GM12878 (cell line): ENCODE results near the gene ZNF260. TPM values are rescaled to one million over a fixed set of nuclear protein-coding genes. Genes with fewer than 3 reads are reported as not detected.

ENCODE experiments used
- ATF7 ChIP-seq: fragments of 450-650 bp; IDR thresholded peaks from 2 replicates; pipeline ENCODE4 v1.6.1; 2016; ENCODE audit warnings: low read depth, mild to moderate bottlenecking
- BRCA1 ChIP-seq: IDR thresholded peaks from 2 replicates; pipeline ENCODE4 v1.6.1; 2011; ENCODE audit warnings: low read depth, low read length, improper control_type of control experiment
- CHD2 ChIP-seq: IDR thresholded peaks from 2 replicates; pipeline ENCODE4 v1.6.1; 2011; ENCODE audit warnings: low read depth, low read length, improper control_type of control experiment, borderline replicate concordance
- CTCF ChIP-seq, 3 experiments: IDR thresholded peaks in 2 of 3; conservative IDR thresholded peaks in 1 of 3; 2 replicates each; pipeline ENCODE4 v1.5.1; 2011; ENCODE audit warnings: low read depth in 3 of 3, low read length in 3 of 3, mild to moderate bottlenecking in 3 of 3, control low read depth in 2 of 3, moderate library complexity in 2 of 3, inconsistent platforms in 1 of 3, mixed read lengths in 1 of 3; ENCODE audit not compliant: control insufficient read depth in 2 of 3, insufficient read depth in 1 of 3; ENCODE audit errors: extremely low read depth in 1 of 3
- EP300 ChIP-seq, 2 experiments: fragments of 150-350 bp in 1 of 2; IDR thresholded peaks; 2 replicates each; pipeline ENCODE4 v1.6.1; 2011 to 2012; ENCODE audit warnings: low read depth in 2 of 2, low read length in 2 of 2, borderline replicate concordance in 1 of 2, improper control_type of control experiment in 1 of 2, inconsistent platforms in 1 of 2; ENCODE audit not compliant: control insufficient read depth in 1 of 2
- FOXM1 ChIP-seq: IDR thresholded peaks from 2 replicates; pipeline ENCODE4 v1.6.1; 2012; ENCODE audit warnings: low read depth, mild to moderate bottlenecking, inconsistent platforms, low read length, moderate library complexity
- IKZF2 ChIP-seq, 2 experiments: fragments of 450-650 bp; IDR thresholded peaks; 2 replicates each; pipeline ENCODE4 v1.6.1; 2017; ENCODE audit warnings: mild to moderate bottlenecking in 2 of 2, moderate library complexity in 2 of 2
- PKNOX1 ChIP-seq: fragments of 450-650 bp; IDR thresholded peaks from 2 replicates; pipeline ENCODE4 v1.6.1; 2016; ENCODE audit warnings: mild to moderate bottlenecking
- POLR2AphosphoS5 ChIP-seq: IDR thresholded peaks from 2 replicates; pipeline ENCODE4 v1.6.1; 2011; ENCODE audit warnings: mild to moderate bottlenecking, low read length, inconsistent platforms
- RUNX3 ChIP-seq: IDR thresholded peaks from 2 replicates; pipeline ENCODE4 v1.6.1; 2012; ENCODE audit warnings: low read length, inconsistent platforms
- SIN3A ChIP-seq: IDR thresholded peaks from 2 replicates; pipeline ENCODE4 v1.6.1; 2012; ENCODE audit warnings: low read depth, low read length, improper control_type of control experiment
- SREBF2 ChIP-seq: IDR thresholded peaks from 2 replicates; pipeline ENCODE4 v1.6.1; 2012; ENCODE audit warnings: mild to moderate bottlenecking, low read length
- STAT3 ChIP-seq: IDR thresholded peaks from 2 replicates; pipeline ENCODE4 v1.6.1; 2011; ENCODE audit warnings: low read depth, low read length, improper control_type of control experiment
- polyA plus RNA-seq, 11 experiments: library from polyadenylated mRNA; depleted of rRNA in 4 of 11; unstranded in 6 of 11; stranded (reverse) in 5 of 11; fragments of >200 nt; fragmentation: Nextera tagmentation in 4 of 11; fragmentation: Illumina TruSeq in 1 of 11; extraction: Ambion mirVana in 4 of 11; extraction: Trizol in 1 of 11; gene quantifications; 1 replicate in 1 of 11; 2 replicates in 10 of 11; pipeline versions ENCODE4 v1.2.1 to v1.2.3, GENCODE V29; 2011 to 2016; ENCODE audit warnings: inconsistent platforms in 2 of 11, missing spikeins in 2 of 11, low read depth in 1 of 11
- total RNA-seq, 4 experiments: library from RNA; depleted of rRNA in 3 of 4; stranded (reverse); fragments of >200 nt in 3 of 4; fragmentation: Illumina TruSeq in 1 of 4; extraction: Trizol in 1 of 4; gene quantifications; 2 replicates each; pipeline versions ENCODE4 v1.2.1 to v1.2.3, GENCODE V29; 2013 to 2021
- TF ChIP-seq, protein P1 (sequence below): fragments of 450-650 bp; IDR thresholded peaks from 2 replicates; pipeline ENCODE4 v1.6.1; 2017; ENCODE audit warnings: mild to moderate bottlenecking, moderate library complexity
- TF ChIP-seq, protein P2 (sequence below): fragments of 450-650 bp; IDR thresholded peaks from 2 replicates; pipeline ENCODE4 v1.6.1; 2018; ENCODE audit warnings: mild to moderate bottlenecking, low read depth, moderate library complexity; ENCODE audit not compliant: partially characterized antibody
- TF ChIP-seq, protein P3 (sequence below): fragments of 450-650 bp; IDR thresholded peaks from 2 replicates; pipeline ENCODE4 v1.6.1; 2017; ENCODE audit warnings: mild to moderate bottlenecking, low read depth, inconsistent platforms; ENCODE audit not compliant: poor library complexity, severe bottlenecking

The ZNF260 gene
- total and polyA plus RNA-seq, 10 of the 15 experiments (the other 5 are each of a cell fraction or from before 2014, with no cell fraction given) = 1.9 to 9.7 (median 7.1) TPM

DNA sequence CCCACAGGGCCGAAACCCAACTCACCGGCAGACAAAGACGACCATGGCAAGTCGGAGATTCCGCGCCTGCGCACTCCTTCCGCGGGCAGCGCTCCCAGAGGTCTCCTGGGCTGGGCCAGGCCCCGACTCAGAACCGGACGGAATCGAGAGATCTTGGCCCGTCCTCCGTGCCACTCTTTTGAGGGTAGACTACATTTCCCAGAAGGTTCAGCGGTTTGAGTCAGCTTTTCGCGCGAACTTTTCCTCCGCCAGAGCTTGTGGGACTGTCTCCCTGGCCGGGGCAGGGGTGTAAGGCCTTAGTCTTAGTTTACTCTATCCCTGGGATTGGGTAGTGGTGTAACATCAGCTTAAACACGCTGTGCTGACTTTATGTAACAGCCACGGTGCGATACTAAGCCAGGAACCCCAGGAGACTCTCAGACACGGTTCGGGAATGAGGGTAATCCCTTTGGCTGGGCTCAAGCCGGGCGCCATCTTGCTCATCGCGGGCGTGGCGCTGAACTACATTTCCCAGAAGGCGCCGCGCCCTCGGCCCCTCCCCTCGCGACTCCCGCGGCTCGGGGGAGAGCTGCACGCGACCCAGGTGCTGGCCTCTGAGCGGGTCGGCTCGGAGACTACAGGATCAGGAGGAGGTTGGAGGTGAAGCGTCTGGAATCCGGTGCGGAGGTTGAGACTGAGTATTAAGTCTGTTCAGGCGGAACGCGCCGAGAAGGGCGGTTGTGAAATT, at the start of gene ZNF260 (continued):
- TF ChIP-seq, protein P1, sequence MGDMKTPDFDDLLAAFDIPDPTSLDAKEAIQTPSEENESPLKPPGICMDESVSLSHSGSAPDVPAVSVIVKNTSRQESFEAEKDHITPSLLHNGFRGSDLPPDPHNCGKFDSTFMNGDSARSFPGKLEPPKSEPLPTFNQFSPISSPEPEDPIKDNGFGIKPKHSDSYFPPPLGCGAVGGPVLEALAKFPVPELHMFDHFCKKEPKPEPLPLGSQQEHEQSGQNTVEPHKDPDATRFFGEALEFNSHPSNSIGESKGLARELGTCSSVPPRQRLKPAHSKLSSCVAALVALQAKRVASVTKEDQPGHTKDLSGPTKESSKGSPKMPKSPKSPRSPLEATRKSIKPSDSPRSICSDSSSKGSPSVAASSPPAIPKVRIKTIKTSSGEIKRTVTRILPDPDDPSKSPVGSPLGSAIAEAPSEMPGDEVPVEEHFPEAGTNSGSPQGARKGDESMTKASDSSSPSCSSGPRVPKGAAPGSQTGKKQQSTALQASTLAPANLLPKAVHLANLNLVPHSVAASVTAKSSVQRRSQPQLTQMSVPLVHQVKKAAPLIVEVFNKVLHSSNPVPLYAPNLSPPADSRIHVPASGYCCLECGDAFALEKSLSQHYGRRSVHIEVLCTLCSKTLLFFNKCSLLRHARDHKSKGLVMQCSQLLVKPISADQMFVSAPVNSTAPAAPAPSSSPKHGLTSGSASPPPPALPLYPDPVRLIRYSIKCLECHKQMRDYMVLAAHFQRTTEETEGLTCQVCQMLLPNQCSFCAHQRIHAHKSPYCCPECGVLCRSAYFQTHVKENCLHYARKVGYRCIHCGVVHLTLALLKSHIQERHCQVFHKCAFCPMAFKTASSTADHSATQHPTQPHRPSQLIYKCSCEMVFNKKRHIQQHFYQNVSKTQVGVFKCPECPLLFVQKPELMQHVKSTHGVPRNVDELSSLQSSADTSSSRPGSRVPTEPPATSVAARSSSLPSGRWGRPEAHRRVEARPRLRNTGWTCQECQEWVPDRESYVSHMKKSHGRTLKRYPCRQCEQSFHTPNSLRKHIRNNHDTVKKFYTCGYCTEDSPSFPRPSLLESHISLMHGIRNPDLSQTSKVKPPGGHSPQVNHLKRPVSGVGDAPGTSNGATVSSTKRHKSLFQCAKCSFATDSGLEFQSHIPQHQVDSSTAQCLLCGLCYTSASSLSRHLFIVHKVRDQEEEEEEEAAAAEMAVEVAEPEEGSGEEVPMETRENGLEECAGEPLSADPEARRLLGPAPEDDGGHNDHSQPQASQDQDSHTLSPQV = no peak
- peak; percentile 49 for TF ChIP-seq CHD2
- TF ChIP-seq FOXM1 = no peak
- peak; percentile 47 to 70; a peak in 3 of 4 replicates for TF ChIP-seq IKZF2 (IDR thresholded peaks at IDR 0.05)
- TF ChIP-seq CTCF (IDR thresholded peaks at IDR 0.05 in 2 of 3, conservative IDR thresholded peaks at IDR 0.05 in 1 of 3; ENCODE audit: control insufficient read depth in 2 of 3, extremely low read depth in 1 of 3, insufficient read depth in 1 of 3, low read depth in 3 of 3, low read length in 3 of 3) = no peak
- peak in 1 of 2 experiments; percentile 18; a peak in 1 of 4 replicates for TF ChIP-seq EP300 (IDR thresholded peaks at IDR 0.05; ENCODE audit: borderline replicate concordance in 1 of 2, control insufficient read depth in 1 of 2, low read depth in 2 of 2, low read length in 2 of 2)
- TF ChIP-seq, protein P2, sequence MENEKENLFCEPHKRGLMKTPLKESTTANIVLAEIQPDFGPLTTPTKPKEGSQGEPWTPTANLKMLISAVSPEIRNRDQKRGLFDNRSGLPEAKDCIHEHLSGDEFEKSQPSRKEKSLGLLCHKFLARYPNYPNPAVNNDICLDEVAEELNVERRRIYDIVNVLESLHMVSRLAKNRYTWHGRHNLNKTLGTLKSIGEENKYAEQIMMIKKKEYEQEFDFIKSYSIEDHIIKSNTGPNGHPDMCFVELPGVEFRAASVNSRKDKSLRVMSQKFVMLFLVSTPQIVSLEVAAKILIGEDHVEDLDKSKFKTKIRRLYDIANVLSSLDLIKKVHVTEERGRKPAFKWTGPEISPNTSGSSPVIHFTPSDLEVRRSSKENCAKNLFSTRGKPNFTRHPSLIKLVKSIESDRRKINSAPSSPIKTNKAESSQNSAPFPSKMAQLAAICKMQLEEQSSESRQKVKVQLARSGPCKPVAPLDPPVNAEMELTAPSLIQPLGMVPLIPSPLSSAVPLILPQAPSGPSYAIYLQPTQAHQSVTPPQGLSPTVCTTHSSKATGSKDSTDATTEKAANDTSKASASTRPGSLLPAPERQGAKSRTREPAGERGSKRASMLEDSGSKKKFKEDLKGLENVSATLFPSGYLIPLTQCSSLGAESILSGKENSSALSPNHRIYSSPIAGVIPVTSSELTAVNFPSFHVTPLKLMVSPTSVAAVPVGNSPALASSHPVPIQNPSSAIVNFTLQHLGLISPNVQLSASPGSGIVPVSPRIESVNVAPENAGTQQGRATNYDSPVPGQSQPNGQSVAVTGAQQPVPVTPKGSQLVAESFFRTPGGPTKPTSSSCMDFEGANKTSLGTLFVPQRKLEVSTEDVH = peak; percentile 78
- no peak; the same call in 1 of the 2 replicates for TF ChIP-seq SIN3A
- TF ChIP-seq STAT3 = no peak
- peak; percentile 81 for TF ChIP-seq POLR2AphosphoS5
- TF ChIP-seq BRCA1 = 0 out of 2 replicates have a peak, but pooled peaks have one; percentile 31
- no peak for TF ChIP-seq SREBF2
- peak; percentile 67 for TF ChIP-seq PKNOX1
- TF ChIP-seq, protein P3, sequence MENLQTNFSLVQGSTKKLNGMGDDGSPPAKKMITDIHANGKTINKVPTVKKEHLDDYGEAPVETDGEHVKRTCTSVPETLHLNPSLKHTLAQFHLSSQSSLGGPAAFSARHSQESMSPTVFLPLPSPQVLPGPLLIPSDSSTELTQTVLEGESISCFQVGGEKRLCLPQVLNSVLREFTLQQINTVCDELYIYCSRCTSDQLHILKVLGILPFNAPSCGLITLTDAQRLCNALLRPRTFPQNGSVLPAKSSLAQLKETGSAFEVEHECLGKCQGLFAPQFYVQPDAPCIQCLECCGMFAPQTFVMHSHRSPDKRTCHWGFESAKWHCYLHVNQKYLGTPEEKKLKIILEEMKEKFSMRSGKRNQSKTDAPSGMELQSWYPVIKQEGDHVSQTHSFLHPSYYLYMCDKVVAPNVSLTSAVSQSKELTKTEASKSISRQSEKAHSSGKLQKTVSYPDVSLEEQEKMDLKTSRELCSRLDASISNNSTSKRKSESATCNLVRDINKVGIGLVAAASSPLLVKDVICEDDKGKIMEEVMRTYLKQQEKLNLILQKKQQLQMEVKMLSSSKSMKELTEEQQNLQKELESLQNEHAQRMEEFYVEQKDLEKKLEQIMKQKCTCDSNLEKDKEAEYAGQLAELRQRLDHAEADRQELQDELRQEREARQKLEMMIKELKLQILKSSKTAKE = no peak
- peak; percentile 70 for TF ChIP-seq RUNX3
- TF ChIP-seq ATF7 = no peak
